NT2/D1 (cell line): ENCODE data around the gene BTBD8.

Source experiments
- DNase-seq: peaks from one replicate; pipeline ENCODE4 v3.0.0-alpha.2; 2011; ENCODE audit warnings: low read depth, low spot score
- H3K27me3 ChIP-seq: 2 replicates; pipeline ENCODE4 v1.6.0; 2011; ENCODE audit warnings: mild to moderate bottlenecking; ENCODE audit not compliant: insufficient read length, insufficient read depth
- H3K36me3 ChIP-seq: 2 replicates; pipeline ENCODE4 v1.6.1; 2011; ENCODE audit warnings: mild to moderate bottlenecking, low read length, mixed read lengths; ENCODE audit not compliant: insufficient read depth, insufficient read length
- H3K4me1 ChIP-seq: 2 replicates; pipeline ENCODE4 v1.5.1; 2011; ENCODE audit not compliant: insufficient read depth, insufficient read length
- H3K4me3 ChIP-seq: 2 replicates; pipeline ENCODE4 v1.5.1; 2011; ENCODE audit warnings: low read depth; ENCODE audit not compliant: insufficient read length
- H3K9ac ChIP-seq: 2 replicates; pipeline ENCODE4 v1.6.0; 2011; ENCODE audit warnings: low read depth; ENCODE audit not compliant: insufficient read length
- H3K9me3 ChIP-seq: 2 replicates; pipeline ENCODE4 v1.5.1; 2011; ENCODE audit warnings: mild to moderate bottlenecking, low read length; ENCODE audit not compliant: insufficient read depth
- SUZ12 ChIP-seq: IDR thresholded peaks from 2 replicates; pipeline ENCODE4 v1.6.1; 2011; ENCODE audit not compliant: insufficient read length, insufficient read depth; ENCODE audit errors: extremely low read depth
- YY1 ChIP-seq: IDR thresholded peaks from 2 replicates; pipeline ENCODE4 v1.6.1; 2011; ENCODE audit not compliant: insufficient read length, insufficient read depth
- ZNF274 ChIP-seq: IDR thresholded peaks from 2 replicates; pipeline ENCODE4 v1.6.1; 2011; ENCODE audit warnings: mild to moderate bottlenecking, low read depth, low read length

The BTBD8 gene

GRCh38 chr1:92192246-92192645 lies 112.1 kb downstream of the BTBD8 start:
- DNase-seq, result no peak
- Histone ChIP-seq H3K4me3 (no peak overlapping the region), H3K27me3 (no peaks in the 10 kb centered on the region), H3K4me1 (no peaks in the 10 kb centered on the region), H3K36me3 (no peaks in the 10 kb centered on the region), H3K9me3 (no peaks in the 10 kb centered on the region), H3K9ac (no peak overlapping the region)
- TF ChIP-seq ZNF274 (no peak), SUZ12 (no peak), YY1 (no peak)

- no peak for DNase-seq
- no peaks in the 10 kb centered on the region for H3K9me3 ChIP-seq
- no peaks in the 10 kb centered on the region for H3K4me1 ChIP-seq
- no peak overlapping the region for H3K9ac ChIP-seq
- H3K4me3 ChIP-seq, result no peak overlapping the region
- no peaks in the 10 kb centered on the region for H3K27me3 ChIP-seq
- TF ChIP-seq YY1 (no peak), ZNF274 (no peak), SUZ12 (no peak)
- H3K36me3 ChIP-seq, result no peaks in the 10 kb centered on the region
These were observed 114.4 kb downstream of the BTBD8 start for GRCh38 chr1:92194511-92194910.

- Histone ChIP-seq H3K4me1 (no peaks in the 10 kb centered on the region), H3K4me3 (no peak overlapping the region), H3K36me3 (no peaks in the 10 kb centered on the region), H3K9ac (no peak overlapping the region), H3K27me3 (no peaks in the 10 kb centered on the region), H3K9me3 (no peaks in the 10 kb centered on the region)
- TF ChIP-seq SUZ12 (no peak), ZNF274 (no peak), YY1 (no peak)
- DNase-seq, result no peak
These were observed 121.8 kb downstream of the BTBD8 start for GRCh38 chr1:92201973-92202372.

DNA sequence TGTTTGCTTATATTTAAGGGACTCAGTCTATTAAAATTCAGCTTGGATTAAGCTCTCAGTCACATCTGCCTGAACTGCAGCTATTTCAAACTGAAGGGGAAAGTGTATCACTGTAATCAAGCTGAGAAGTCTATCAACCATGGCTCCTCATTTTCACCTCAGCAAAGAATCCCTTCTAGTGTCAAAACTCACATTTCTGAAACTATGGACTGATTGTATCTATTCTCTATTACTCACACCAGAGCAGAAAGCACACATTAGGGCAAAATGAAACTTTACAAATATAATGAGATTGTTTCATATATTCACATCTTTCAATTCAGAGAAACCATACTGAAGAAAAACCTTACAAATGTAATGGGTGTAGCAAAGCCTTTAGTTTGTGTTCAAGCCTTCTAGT lies 123.0 kb downstream of the BTBD8 start:
- Histone ChIP-seq H3K9me3 (no peaks in the 10 kb centered on the region), H3K36me3 (no peaks in the 10 kb centered on the region), H3K27me3 (no peaks in the 10 kb centered on the region), H3K4me1 (no peaks in the 10 kb centered on the region), H3K4me3 (no peak overlapping the region), H3K9ac (no peak overlapping the region)
- no peak for DNase-seq
- no peak for TF ChIP-seq SUZ12
- no peak for TF ChIP-seq YY1
- TF ChIP-seq ZNF274, result no peak

GRCh38 chr1:92210701-92211100 lies 130.6 kb downstream of the BTBD8 start:
- DNase-seq, result no peak
- Histone ChIP-seq H3K4me3 (no peak overlapping the region), H3K27me3 (no peaks in the 10 kb centered on the region)

DNA sequence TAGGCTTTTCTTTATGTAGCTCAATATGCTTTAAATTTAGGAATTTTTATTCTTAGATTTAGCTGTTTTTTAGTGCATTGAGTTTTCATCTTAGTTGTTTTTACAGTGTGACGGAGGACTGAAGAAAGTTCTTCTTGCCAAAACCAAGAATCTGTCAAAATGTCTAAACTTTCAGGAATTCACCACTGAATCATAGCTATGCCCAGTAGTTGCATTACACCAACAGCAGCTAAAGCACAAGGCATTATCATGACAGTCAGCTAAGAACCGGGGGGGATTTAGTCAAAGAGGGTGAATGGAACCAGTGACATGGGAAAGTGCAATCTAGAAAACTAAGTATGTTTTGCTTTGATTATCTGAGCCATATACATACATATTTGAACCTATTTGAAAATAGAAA lies 131.0 kb downstream of the BTBD8 start:
- Histone ChIP-seq H3K9me3 (no peaks in the 10 kb centered on the region), H3K27me3 (no peaks in the 10 kb centered on the region), H3K4me1 (no peaks in the 10 kb centered on the region), H3K9ac (no peak overlapping the region), H3K4me3 (no peak overlapping the region), H3K36me3 (no peaks in the 10 kb centered on the region)
- no peak for TF ChIP-seq YY1
- TF ChIP-seq ZNF274, result no peak
- TF ChIP-seq SUZ12, result no peak
- DNase-seq, result no peak

More at GRCh38 chr1:92210701-92211100, 130.6 kb downstream of the BTBD8 start:
- Histone ChIP-seq H3K4me1 (no peaks in the 10 kb centered on the region), H3K9ac (no peak overlapping the region), H3K36me3 (no peaks in the 10 kb centered on the region), H3K9me3 (no peaks in the 10 kb centered on the region)
- TF ChIP-seq SUZ12 (no peak), YY1 (no peak), ZNF274 (no peak)

DNA sequence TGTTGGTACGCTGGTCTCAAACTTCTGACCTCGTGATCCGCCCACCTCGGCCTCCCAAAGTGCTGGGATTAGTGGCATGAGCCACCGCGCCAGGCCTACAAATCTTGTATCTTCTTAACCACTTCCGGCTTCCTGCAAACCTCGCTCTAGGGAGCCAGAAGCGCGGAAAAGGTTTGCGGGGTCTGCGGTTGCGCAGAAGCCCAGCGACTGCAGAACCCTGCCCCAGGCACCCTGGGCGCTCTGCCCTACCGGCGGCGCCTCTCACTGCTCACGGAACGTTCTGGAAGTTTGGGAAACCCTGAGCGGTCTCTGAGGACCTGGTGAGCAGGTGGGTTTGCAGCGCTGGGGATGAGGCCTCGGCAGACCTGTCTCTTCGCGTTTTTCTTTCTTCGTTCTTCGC lies 137.6 kb downstream of the BTBD8 start, which contains the start of gene C1orf146:
TSS of gene C1orf146 (plus strand) at position 195 of the 400 bp plus-strand sequence. CDS start 13,506 bp downstream, outside the sequence.
- no peaks in the 10 kb centered on the region for H3K9me3 ChIP-seq
- no peak within 1 kb of the TSS for H3K4me3 ChIP-seq
- H3K36me3 ChIP-seq, result no peaks in the 10 kb centered on the region
- DNase-seq, result no peak
- no peaks in the 10 kb centered on the region for H3K4me1 ChIP-seq
- H3K9ac ChIP-seq, result no peak within 1 kb of the TSS
- no peaks in the 10 kb centered on the region for H3K27me3 ChIP-seq
- TF ChIP-seq SUZ12 (no peak), YY1 (no peak), ZNF274 (no peak)

- no peak for DNase-seq
- TF ChIP-seq ZNF274 (no peak), YY1 (no peak), SUZ12 (no peak)
- Histone ChIP-seq H3K4me3 (no peak overlapping the region), H3K9ac (no peak overlapping the region), H3K36me3 (no peaks in the 10 kb centered on the region), H3K9me3 (no peaks in the 10 kb centered on the region), H3K4me1 (no peaks in the 10 kb centered on the region), H3K27me3 (no peaks in the 10 kb centered on the region)
These were observed 138.4 kb downstream of the BTBD8 start for GRCh38 chr1:92218559-92218958.
